ENCODE data around the gene TPX2. TPM values are rescaled to one million over a fixed set of nuclear protein-coding genes. Genes with fewer than 3 reads are reported as not detected.

Gene TPX2
- total RNA-seq, 1 donor from 2014 or later = 44.7 TPM

GRCh38 chr20:31841928-31842327, 102.8 kb downstream of the TPX2 start:
- no peak for TF ChIP-seq CTCF (IDR thresholded peaks at IDR 0.05; ENCODE audit: partially characterized antibody, unreplicated experiment)
- Mint-ChIP-seq H3K36me3 (ENCODE audit: unreplicated experiment) (no peaks in the 10 kb centered on the region), H3K9me3 (ENCODE audit: unreplicated experiment) (peaks cover 4% of the 10 kb centered on the region), H3K27ac (ENCODE audit: unreplicated experiment) (no peak overlapping the region), H3K4me3 (ENCODE audit: unreplicated experiment) (no peak overlapping the region), H3K4me1 (ENCODE audit: low read depth, unreplicated experiment) (peaks cover 18% of the 10 kb centered on the region), H3K27me3 (ENCODE audit: unreplicated experiment) (peaks cover 7% of the 10 kb centered on the region)
- DNase-seq = no peak

GRCh38 chr20:31842471-31843157, 103.5 kb downstream of the TPX2 start:
- H3K27me3 Mint-ChIP-seq (ENCODE audit: unreplicated experiment) = peaks cover 7% of the 10 kb centered on the region
- no peak overlapping the region for H3K27ac Mint-ChIP-seq (ENCODE audit: unreplicated experiment)
- H3K4me3 Mint-ChIP-seq (ENCODE audit: unreplicated experiment) = peak overlapping the region; percentile 11
- DNase-seq = peak; percentile 87
- no peaks in the 10 kb centered on the region for H3K36me3 Mint-ChIP-seq (ENCODE audit: unreplicated experiment)
- H3K9me3 Mint-ChIP-seq (ENCODE audit: unreplicated experiment) = peaks cover 5% of the 10 kb centered on the region
- TF ChIP-seq CTCF (IDR thresholded peaks at IDR 0.05; ENCODE audit: partially characterized antibody, unreplicated experiment) = no peak
- H3K4me1 Mint-ChIP-seq (ENCODE audit: low read depth, unreplicated experiment) = peaks cover 18% of the 10 kb centered on the region

GRCh38 chr20:31843288-31843687, 104.2 kb downstream of the TPX2 start:
- Mint-ChIP-seq H3K9me3 (ENCODE audit: unreplicated experiment) (peaks cover 6% of the 10 kb centered on the region), H3K4me1 (ENCODE audit: low read depth, unreplicated experiment) (peaks cover 18% of the 10 kb centered on the region), H3K27ac (ENCODE audit: unreplicated experiment) (no peak overlapping the region)

GRCh38 chr20:31843881-31844280, 104.8 kb downstream of the TPX2 start:
- Mint-ChIP-seq H3K4me1 (ENCODE audit: low read depth, unreplicated experiment) (peaks cover 18% of the 10 kb centered on the region), H3K4me3 (ENCODE audit: unreplicated experiment) (peak overlapping the region; percentile 44), H3K9me3 (ENCODE audit: unreplicated experiment) (peaks cover 7% of the 10 kb centered on the region), H3K36me3 (ENCODE audit: unreplicated experiment) (no peaks in the 10 kb centered on the region), H3K27ac (ENCODE audit: unreplicated experiment) (no peak overlapping the region), H3K27me3 (ENCODE audit: unreplicated experiment) (peaks cover 13% of the 10 kb centered on the region)
- DNase-seq = no peak
- no peak for TF ChIP-seq CTCF (IDR thresholded peaks at IDR 0.05; ENCODE audit: partially characterized antibody, unreplicated experiment)

More at GRCh38 chr20:31843288-31843687, 104.2 kb downstream of the TPX2 start:
- H3K36me3 Mint-ChIP-seq (ENCODE audit: unreplicated experiment) = no peaks in the 10 kb centered on the region
- no peak for TF ChIP-seq CTCF (IDR thresholded peaks at IDR 0.05; ENCODE audit: partially characterized antibody, unreplicated experiment)
- H3K27me3 Mint-ChIP-seq (ENCODE audit: unreplicated experiment) = peaks cover 9% of the 10 kb centered on the region
- DNase-seq = no peak
- H3K4me3 Mint-ChIP-seq (ENCODE audit: unreplicated experiment) = peak overlapping the region; percentile 19

GRCh38 chr20:31844737-31845299, 105.7 kb downstream of the TPX2 start:
- no peak for DNase-seq
- Mint-ChIP-seq H3K27ac (ENCODE audit: unreplicated experiment) (no peak overlapping the region), H3K27me3 (ENCODE audit: unreplicated experiment) (peaks cover 18% of the 10 kb centered on the region), H3K36me3 (ENCODE audit: unreplicated experiment) (no peaks in the 10 kb centered on the region), H3K4me3 (ENCODE audit: unreplicated experiment) (no peak overlapping the region), H3K4me1 (ENCODE audit: low read depth, unreplicated experiment) (peaks cover 18% of the 10 kb centered on the region), H3K9me3 (ENCODE audit: unreplicated experiment) (peaks cover 12% of the 10 kb centered on the region)
- no peak for TF ChIP-seq CTCF (IDR thresholded peaks at IDR 0.05; ENCODE audit: partially characterized antibody, unreplicated experiment)

Measured in glutamatergic neuron (in vitro differentiated cells).